Suprapubic skin (tissue), 4 donors: ENCODE results near the gene C17orf78. TPM values are rescaled to one million over a fixed set of nuclear protein-coding genes. Genes with fewer than 3 reads are reported as not detected.

Experiments
- DNase-seq, 2 donors: peaks; one replicate each; pipeline ENCODE4 v3.0.0-alpha.2; 2019; ENCODE audit warnings: low spot score in 2 of 2
- H3K27ac ChIP-seq: fragments of 200-600 bp; sonication (generic); one replicate; pipeline ENCODE4 v1.5.1; 2019
- H3K27me3 ChIP-seq: fragments of 200-600 bp; sonication (generic); one replicate; pipeline ENCODE4 v1.5.1; 2019
- H3K36me3 ChIP-seq: fragments of 200-600 bp; sonication (generic); one replicate; pipeline ENCODE4 v1.5.1; 2019
- H3K4me1 ChIP-seq: fragments of 200-600 bp; sonication (generic); one replicate; pipeline ENCODE4 v1.5.1; 2019
- H3K4me3 ChIP-seq: fragments of 200-600 bp; sonication (generic); one replicate; pipeline ENCODE4 v1.5.1; 2019; ENCODE audit warnings: mild to moderate bottlenecking
- H3K9me3 ChIP-seq: fragments of 200-600 bp; sonication (generic); one replicate; pipeline ENCODE4 v1.5.1; 2019
- CTCF ChIP-seq, 2 donors: fragments of 200-600 bp in 1 of 2; fragments of 450-650 bp in 1 of 2; sonication (generic) in 1 of 2; IDR thresholded peaks; one replicate each; pipeline ENCODE4 v1.5.1; 2016 to 2019; ENCODE audit warnings: antibody characterized with exemption in 2 of 2, mild to moderate bottlenecking in 1 of 2, moderate library complexity in 1 of 2
- EP300 ChIP-seq: sonication (generic); formaldehyde crosslinking; IDR thresholded peaks from one replicate; pipeline ENCODE4 v1.6.1; 2017; ENCODE audit warnings: antibody characterized with exemption
- POLR2A ChIP-seq, 2 donors: fragments of 450-650 bp; IDR thresholded peaks; one replicate each; pipeline ENCODE4 v1.6.1; 2017; ENCODE audit warnings: antibody characterized with exemption in 2 of 2, mild to moderate bottlenecking in 2 of 2, moderate library complexity in 2 of 2
- POLR2AphosphoS5 ChIP-seq, 3 donors: sonication (generic); formaldehyde crosslinking; IDR thresholded peaks; one replicate each; pipeline ENCODE4 v1.6.1; 2017; ENCODE audit warnings: antibody characterized with exemption in 3 of 3
- WGBS: methylation state at CpG from one replicate; pipeline ENCODE4 v1.1.5; 2018; 5-methylcytosine and 5-hydroxymethylcytosine counted together
- total RNA-seq, 4 donors: library from RNA; depleted of rRNA; stranded (reverse); fragments of >200 nt; gene quantifications; one replicate each; pipeline ENCODE4 v1.1.0, GENCODE V29; 2016

The C17orf78 gene
- total RNA-seq, 4 donors from 2014 or later, result not detected

DNA sequence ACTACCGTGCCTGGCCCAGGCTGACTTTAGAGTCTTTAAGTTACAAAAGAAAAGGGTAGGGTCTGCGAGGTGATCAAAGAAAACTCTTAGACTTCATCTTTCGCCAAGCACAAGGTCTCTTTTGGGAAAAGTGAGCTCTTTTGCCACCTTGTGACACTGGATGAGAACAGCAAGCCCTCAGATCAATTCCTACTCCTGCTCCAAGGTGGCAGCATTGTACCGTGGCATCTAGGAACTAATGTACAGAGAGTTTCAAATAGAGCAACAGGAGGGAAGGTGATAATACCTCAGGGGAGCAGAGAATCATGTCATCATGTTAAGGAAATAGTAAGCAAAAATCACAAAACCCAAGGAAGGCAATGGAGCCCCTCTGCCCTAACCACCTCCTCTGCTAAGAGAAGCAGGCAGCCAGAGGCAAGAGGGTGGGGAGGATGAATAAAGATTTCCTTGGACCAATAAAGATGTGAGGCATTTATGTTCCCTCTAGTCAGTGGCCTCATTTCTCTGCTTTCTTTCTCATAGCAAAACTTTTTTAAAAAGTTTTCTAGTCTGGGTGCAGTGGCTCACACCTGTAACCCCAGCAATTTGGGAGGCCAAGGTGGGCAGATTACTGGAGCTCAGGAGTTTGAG is 2.1 kb upstream of the C17orf78 start:
- H3K4me1 ChIP-seq, result peaks cover 7% of the 10 kb centered on the region
- 2% methylated on average over 4 of the region's 4 CpGs for WGBS
- H3K27me3 ChIP-seq, result no peaks in the 10 kb centered on the region
- no peaks in the 10 kb centered on the region for H3K36me3 ChIP-seq
- peak; percentile 91 to 92 for TF ChIP-seq CTCF (IDR thresholded peaks at IDR 0.05)
- no peak for TF ChIP-seq EP300
- TF ChIP-seq POLR2A (IDR thresholded peaks at IDR 0.05), result no peak
- H3K27ac ChIP-seq, result no peak overlapping the region
- no peak overlapping the region for H3K4me3 ChIP-seq
- DNase-seq, result no peak
- no peaks in the 10 kb centered on the region for H3K9me3 ChIP-seq

DNA sequence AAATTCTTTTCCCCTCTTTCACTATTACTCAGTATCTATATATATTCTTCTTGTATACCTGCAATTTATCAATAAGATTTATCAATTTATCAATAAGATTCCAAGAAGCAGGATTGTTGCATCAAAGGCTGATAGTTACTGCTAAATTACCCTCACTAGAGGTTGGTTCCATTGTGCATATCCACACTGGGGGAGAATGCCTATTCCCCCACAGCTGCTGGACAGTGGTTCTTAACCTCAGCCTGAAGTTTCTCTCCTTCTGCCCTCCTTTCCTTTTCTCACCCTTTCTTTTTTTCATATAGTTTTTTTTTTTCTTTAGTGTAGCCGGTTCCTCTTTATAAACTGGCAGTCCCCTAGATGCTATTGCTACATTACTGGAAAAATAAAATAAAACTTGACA is 6.3 kb downstream of the C17orf78 start:
- H3K4me3 ChIP-seq, result no peak overlapping the region
- no peaks in the 10 kb centered on the region for H3K36me3 ChIP-seq
- no peak for DNase-seq
- no peak overlapping the region for H3K27ac ChIP-seq
- no peaks in the 10 kb centered on the region for H3K27me3 ChIP-seq
- WGBS, result 97% methylated on average over 1 of the region's 1 CpG
- H3K9me3 ChIP-seq, result no peaks in the 10 kb centered on the region
- no peak for TF ChIP-seq POLR2A (IDR thresholded peaks at IDR 0.05)
- TF ChIP-seq CTCF (IDR thresholded peaks at IDR 0.05), result no peak
- no peak for TF ChIP-seq POLR2AphosphoS5 (IDR thresholded peaks at IDR 0.05)
- TF ChIP-seq EP300, result no peak
- H3K4me1 ChIP-seq, result no peaks in the 10 kb centered on the region

DNA sequence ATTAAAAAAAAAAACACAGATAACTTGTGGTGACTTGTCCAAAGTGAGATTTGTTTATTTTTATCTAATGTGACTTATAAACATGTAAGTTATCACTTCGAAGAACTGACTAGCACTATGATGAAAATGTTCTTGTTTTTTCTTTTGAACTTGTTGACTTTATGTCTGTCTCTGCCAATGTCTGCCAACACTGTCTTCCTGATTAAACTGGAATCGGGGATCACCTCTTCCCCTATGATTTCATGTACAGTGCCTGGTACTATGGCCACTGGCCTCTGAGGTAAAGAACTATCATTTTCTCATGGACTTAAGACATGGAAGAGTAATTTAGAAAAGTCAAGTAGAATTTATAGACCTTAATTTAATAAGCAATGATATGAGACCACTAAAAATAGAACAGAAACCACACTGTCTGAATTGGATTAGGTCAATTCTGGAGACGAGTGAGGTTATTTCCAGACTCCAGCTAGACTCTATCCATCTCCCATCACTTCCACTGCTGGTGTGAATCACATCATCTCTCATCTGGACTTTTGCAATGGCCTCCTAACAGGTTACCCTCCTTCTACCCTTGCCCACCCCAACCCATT is 8.9 kb downstream of the C17orf78 start:
- no peak overlapping the region for H3K27ac ChIP-seq
- H3K4me1 ChIP-seq, result no peaks in the 10 kb centered on the region
- WGBS, result 64% methylated on average over 3 of the region's 3 CpGs
- H3K27me3 ChIP-seq, result no peaks in the 10 kb centered on the region
- no peak overlapping the region for H3K4me3 ChIP-seq
- no peaks in the 10 kb centered on the region for H3K9me3 ChIP-seq
- no peak for TF ChIP-seq POLR2A (IDR thresholded peaks at IDR 0.05)
- TF ChIP-seq POLR2AphosphoS5 (IDR thresholded peaks at IDR 0.05), result no peak
- no peak for TF ChIP-seq CTCF (IDR thresholded peaks at IDR 0.05)
- H3K36me3 ChIP-seq, result no peaks in the 10 kb centered on the region
- DNase-seq, result no peak

DNA sequence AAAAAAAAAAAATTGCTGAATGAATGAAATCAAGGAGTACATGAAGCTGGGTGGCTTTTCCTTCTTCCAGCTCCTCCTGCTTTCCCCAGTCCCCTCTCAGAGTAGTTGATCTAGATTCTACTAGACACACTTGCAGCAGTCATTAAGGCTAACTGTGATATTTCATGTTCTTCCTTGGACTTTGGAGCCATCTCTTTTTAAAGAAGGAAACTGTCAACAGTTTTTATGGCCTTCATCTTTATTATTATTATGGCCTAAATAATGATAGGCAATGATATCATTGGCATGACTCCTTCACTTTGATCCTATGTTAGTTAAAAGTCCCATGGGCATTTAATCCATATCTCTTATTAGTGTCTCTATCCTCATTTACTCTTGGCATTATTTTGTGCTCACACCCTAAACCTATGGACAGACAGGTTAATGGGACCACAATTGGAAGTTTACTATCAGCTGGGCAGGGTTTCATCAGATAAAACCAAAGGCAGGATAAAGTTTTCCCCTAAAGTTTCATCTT is 9.7 kb downstream of the C17orf78 start:
- H3K36me3 ChIP-seq, result no peaks in the 10 kb centered on the region
- no peak overlapping the region for H3K27ac ChIP-seq
- no peaks in the 10 kb centered on the region for H3K4me1 ChIP-seq
- H3K27me3 ChIP-seq, result no peaks in the 10 kb centered on the region
- H3K4me3 ChIP-seq, result no peak overlapping the region
- H3K9me3 ChIP-seq, result no peaks in the 10 kb centered on the region
- DNase-seq, result no peak
- TF ChIP-seq POLR2A (IDR thresholded peaks at IDR 0.05), result no peak
- no peak for TF ChIP-seq POLR2AphosphoS5 (IDR thresholded peaks at IDR 0.05)

DNA sequence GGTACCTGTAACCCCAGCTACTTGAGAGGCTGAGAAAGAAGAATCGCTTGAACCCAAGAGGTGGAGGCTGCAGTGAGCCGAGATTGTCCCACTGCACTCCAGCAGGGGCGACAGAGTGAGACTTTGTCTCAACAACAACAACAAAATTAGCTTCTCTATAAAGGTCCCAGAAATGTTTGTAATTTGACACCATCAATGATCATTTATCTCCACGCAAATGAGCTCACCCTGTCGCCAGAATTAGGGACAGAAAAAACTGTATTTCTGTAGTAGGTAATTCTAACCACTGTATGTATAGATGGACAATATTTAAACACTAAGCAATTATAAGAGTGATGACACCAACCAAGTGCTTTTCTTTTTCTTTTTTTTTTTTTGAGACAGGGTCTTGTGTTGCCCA is 10.7 kb downstream of the C17orf78 start:
- Histone ChIP-seq H3K9me3 (no peaks in the 10 kb centered on the region), H3K4me1 (no peaks in the 10 kb centered on the region), H3K4me3 (no peak overlapping the region), H3K27ac (no peak overlapping the region), H3K36me3 (no peaks in the 10 kb centered on the region), H3K27me3 (no peaks in the 10 kb centered on the region)
- TF ChIP-seq POLR2AphosphoS5 (IDR thresholded peaks at IDR 0.05) (no peak), CTCF (IDR thresholded peaks at IDR 0.05) (no peak), EP300 (no peak)
- DNase-seq, result no peak
- WGBS, result 93% methylated on average over 5 of the region's 5 CpGs
